H9 (cell line): Measurements from ENCODE around the gene SNRNP25. TPM values are rescaled to one million over a fixed set of nuclear protein-coding genes. Genes with fewer than 3 reads are reported as not detected.
A peak's percentile ranks its signal among the peaks of the same experiment; 100 is the strongest.

Source experiments
- DNase-seq: peaks from one replicate; pipeline ENCODE4 v3.0.0-alpha.2; 2017
- H2AFZ ChIP-seq: one replicate; pipeline ENCODE4 v1.6.1; 2013; ENCODE audit warnings: mild to moderate bottlenecking, low read length, control low read depth, moderate library complexity
- H2AK5ac ChIP-seq: 2 replicates; pipeline ENCODE4 v1.6.1; 2013; ENCODE audit warnings: low read length, control low read depth, mixed read lengths; ENCODE audit not compliant: insufficient read length
- H2BK120ac ChIP-seq: one replicate; pipeline ENCODE4 v1.6.1; 2013; ENCODE audit warnings: low read depth, mild to moderate bottlenecking, low read length, control low read depth, inconsistent platforms; ENCODE audit not compliant: poor library complexity, severe bottlenecking
- H2BK12ac ChIP-seq: 2 replicates; pipeline ENCODE4 v1.6.1; 2013; ENCODE audit warnings: low read length, control low read depth, mixed read lengths, low read depth; ENCODE audit not compliant: insufficient read length
- H2BK15ac ChIP-seq: 2 replicates; pipeline ENCODE4 v1.6.1; 2013; ENCODE audit warnings: low read depth, low read length, control low read depth
- H2BK20ac ChIP-seq: one replicate; pipeline ENCODE4 v1.6.1; 2013; ENCODE audit warnings: low read depth, mild to moderate bottlenecking, low read length, control low read depth, inconsistent platforms; ENCODE audit not compliant: poor library complexity, severe bottlenecking
- H2BK5ac ChIP-seq: 2 replicates; pipeline ENCODE4 v1.6.1; 2013; ENCODE audit warnings: low read length, control low read depth, mixed read lengths; ENCODE audit not compliant: insufficient read length
- H3K14ac ChIP-seq: 2 replicates; pipeline ENCODE4 v1.6.1; 2013; ENCODE audit warnings: low read length, control low read depth; ENCODE audit not compliant: insufficient read depth
- H3K18ac ChIP-seq: 2 replicates; pipeline ENCODE4 v1.6.1; 2013; ENCODE audit warnings: low read depth, mild to moderate bottlenecking, mixed read lengths, low read length, control low read depth; ENCODE audit not compliant: insufficient read length
- H3K23ac ChIP-seq: 2 replicates; pipeline ENCODE4 v1.6.1; 2013; ENCODE audit warnings: low read length, control low read depth, mixed read lengths, low read depth; ENCODE audit not compliant: insufficient read length
- H3K23me2 ChIP-seq: 2 replicates; pipeline ENCODE4 v1.6.1; 2013; ENCODE audit warnings: low read depth, mild to moderate bottlenecking, mixed read lengths, low read length, control low read depth; ENCODE audit not compliant: insufficient read length, poor library complexity, severe bottlenecking
- H3K27ac ChIP-seq: 2 replicates; pipeline ENCODE4 v1.5.1; 2013; ENCODE audit warnings: low read length, control low read depth, mixed read lengths, low read depth; ENCODE audit not compliant: insufficient read length
- H3K27me3 ChIP-seq: 2 replicates; pipeline ENCODE4 v1.6.1; 2013; ENCODE audit warnings: low read length, control low read depth, inconsistent platforms; ENCODE audit not compliant: insufficient read depth
- H3K4ac ChIP-seq: 2 replicates; pipeline ENCODE4 v1.6.1; 2013; ENCODE audit warnings: low read depth, mild to moderate bottlenecking, control low read depth, inconsistent platforms, low read length, moderate library complexity
- H3K4me1 ChIP-seq: 2 replicates; pipeline ENCODE4 v1.6.1; 2013; ENCODE audit warnings: low read length, control low read depth, inconsistent platforms; ENCODE audit not compliant: insufficient read depth
- H3K4me2 ChIP-seq: 2 replicates; pipeline ENCODE4 v1.6.1; 2013; ENCODE audit warnings: low read length, control low read depth, mixed read lengths; ENCODE audit not compliant: insufficient read length, insufficient read depth
- H3K56ac ChIP-seq: 2 replicates; pipeline ENCODE4 v1.6.1; 2013; ENCODE audit warnings: low read depth, mild to moderate bottlenecking, mixed read lengths, low read length, control low read depth; ENCODE audit not compliant: insufficient read length
- H3K79me1 ChIP-seq: 2 replicates; pipeline ENCODE4 v1.6.1; 2013; ENCODE audit warnings: low read depth, mild to moderate bottlenecking, moderate library complexity, low read length, control low read depth, inconsistent platforms; ENCODE audit not compliant: insufficient read depth, poor library complexity, severe bottlenecking
- H3K79me2 ChIP-seq: 2 replicates; pipeline ENCODE4 v1.6.1; 2013; ENCODE audit warnings: low read length, control low read depth, inconsistent platforms; ENCODE audit not compliant: insufficient read depth
- H3K9ac ChIP-seq: 2 replicates; pipeline ENCODE4 v1.6.1; 2013; ENCODE audit warnings: low read length, control low read depth, mixed read lengths; ENCODE audit not compliant: insufficient read length; ENCODE audit errors: extremely low read depth
- H3K9me3 ChIP-seq: one replicate; pipeline ENCODE4 v1.6.1; 2013; ENCODE audit warnings: low read depth, low read length, inconsistent platforms; ENCODE audit not compliant: control insufficient read depth
- H3T11ph ChIP-seq: one replicate; pipeline ENCODE4 v1.6.1; 2013; ENCODE audit warnings: mild to moderate bottlenecking, low read length, control low read depth, inconsistent platforms
- H4K20me1 ChIP-seq: one replicate; pipeline ENCODE4 v1.6.1; 2013; ENCODE audit not compliant: control insufficient read depth, insufficient read length, insufficient read depth
- H4K5ac ChIP-seq: 2 replicates; pipeline ENCODE4 v1.6.1; 2013; ENCODE audit warnings: low read depth, mild to moderate bottlenecking, mixed read lengths, low read length, control low read depth; ENCODE audit not compliant: insufficient read length
- H4K8ac ChIP-seq: replicated peaks from 2 replicates; pipeline ENCODE4 v1.6.1; 2013; ENCODE audit warnings: low read length, control low read depth, mixed read lengths, low read depth; ENCODE audit not compliant: insufficient read length
- H4K91ac ChIP-seq: 2 replicates; pipeline ENCODE4 v1.6.1; 2013; ENCODE audit warnings: low read depth, mild to moderate bottlenecking, moderate library complexity, mixed read lengths, low read length, control low read depth; ENCODE audit not compliant: insufficient read length
- H3K27ac Mint-ChIP-seq, 3 experiments: 2 replicates in 2 of 3; 3 replicates in 1 of 3; pipeline ENCODE4 v1.8.0; 2020 to 2021; ENCODE audit warnings: mixed read lengths in 3 of 3, mild to moderate bottlenecking in 1 of 3, moderate library complexity in 1 of 3
- H3K27me3 Mint-ChIP-seq: 2 replicates; pipeline ENCODE4 v1.8.0; 2021; ENCODE audit warnings: low read depth, mild to moderate bottlenecking, moderate library complexity, mixed read lengths
- H3K36me3 Mint-ChIP-seq, 3 experiments: 2 replicates in 2 of 3; 3 replicates in 1 of 3; pipeline ENCODE4 v1.8.0; 2020 to 2021; ENCODE audit warnings: low read depth in 3 of 3, mixed read lengths in 3 of 3; ENCODE audit not compliant: insufficient read depth in 1 of 3
- H3K4me1 Mint-ChIP-seq, 2 experiments: 2 replicates each; pipeline ENCODE4 v1.8.0; 2020; ENCODE audit warnings: mixed read lengths in 2 of 2
- H3K4me3 Mint-ChIP-seq, 2 experiments: 2 replicates in 1 of 2; 3 replicates in 1 of 2; pipeline ENCODE4 v1.8.0; 2020 to 2021; ENCODE audit warnings: mild to moderate bottlenecking in 2 of 2, mixed read lengths in 2 of 2, moderate library complexity in 1 of 2
- H3K9me3 Mint-ChIP-seq, 2 experiments: 2 replicates in 1 of 2; 3 replicates in 1 of 2; pipeline ENCODE4 v1.8.0; 2020; ENCODE audit warnings: mild to moderate bottlenecking in 2 of 2, mixed read lengths in 2 of 2, moderate library complexity in 1 of 2
- CTCF ChIP-seq: fragments of 200-600 bp; sonication (generic); conservative IDR thresholded peaks from 3 replicates; pipeline ENCODE4 v1.8.0; 2021; ENCODE audit warnings: antibody characterized with exemption, mild to moderate bottlenecking
- WGBS: extraction: QIAGEN DNeasy Blood & Tissue Kit; methylation state at CpG from one replicate; pipeline ENCODE4 v1.1.7; 2013; ENCODE audit warnings: missing lambda C conversion rate, low lambda C conversion rate, mixed read lengths; ENCODE audit not compliant: insufficient read length; ENCODE audit errors: extremely low coverage; 5-methylcytosine and 5-hydroxymethylcytosine counted together
- total RNA-seq: library from RNA; stranded (reverse); gene quantifications from 2 replicates; pipeline ENCODE4 v1.2.1, GENCODE V29; 2021

The SNRNP25 gene
- total RNA-seq, 1 experiment from 2014 or later, result 78.5 TPM

DNA sequence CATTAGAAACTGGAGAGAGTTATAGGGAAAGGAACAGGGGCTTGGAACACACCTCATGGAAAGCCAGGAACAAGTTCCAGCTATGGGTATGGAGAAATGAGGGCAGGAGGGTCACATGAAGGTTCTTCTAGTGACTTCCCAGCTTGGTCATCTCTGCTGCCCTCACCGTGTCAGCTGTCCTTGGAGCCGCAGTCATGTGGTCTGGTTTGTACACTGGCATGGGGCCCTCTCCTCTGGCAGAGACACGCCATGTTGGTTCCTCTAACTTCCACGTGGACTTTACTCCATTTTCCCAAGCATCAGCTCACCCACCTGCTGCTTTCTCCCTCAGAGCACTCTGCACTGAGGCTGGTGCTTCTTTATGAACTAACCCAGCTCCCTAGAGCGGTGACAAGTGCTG is 50.7 kb downstream of the SNRNP25 start:
- H3K23ac ChIP-seq, result no peak overlapping the region
- no peak overlapping the region for H2BK20ac ChIP-seq
- no peak overlapping the region for H3K18ac ChIP-seq
- no peak overlapping the region for H3T11ph ChIP-seq
- no peak overlapping the region for H3K27ac ChIP-seq
- Mint-ChIP-seq H3K4me1 (peaks cover 14 to 18% of the 10 kb centered on the region in 2 experiments), H3K36me3 (peaks cover 2 to 34% (median 9%) of the 10 kb centered on the region in 3 experiments; a peak in 5 of 7 replicates), H3K9me3 (no peaks in the 10 kb centered on the region), H3K27ac (0 out of 7 replicates have a peak overlapping the region, but pooled peaks of 1 of the 3 experiments have one; percentile 14), H3K27me3 (no peaks in the 10 kb centered on the region), H3K4me3 (no peak overlapping the region)
- WGBS, result no CpG with 5 or more reads among the region's 5 CpGs
- no peak overlapping the region for H2BK120ac ChIP-seq
- no peaks in the 10 kb centered on the region for H3K4me1 ChIP-seq
- H2AK5ac ChIP-seq, result no peak overlapping the region
- no peak overlapping the region for H2BK12ac ChIP-seq
- H3K4ac ChIP-seq, result no peak overlapping the region
- no peak overlapping the region for H2AFZ ChIP-seq
- no peak overlapping the region for H4K5ac ChIP-seq
- no peak overlapping the region for H4K8ac ChIP-seq
- no peak for DNase-seq
- no peaks in the 10 kb centered on the region for H4K20me1 ChIP-seq
- no peak overlapping the region for H2BK5ac ChIP-seq
- no peaks in the 10 kb centered on the region for H3K27me3 ChIP-seq
- no peak overlapping the region for H3K4me2 ChIP-seq
- H3K23me2 ChIP-seq, result no peaks in the 10 kb centered on the region
- no peak overlapping the region for H3K14ac ChIP-seq
- H3K9me3 ChIP-seq, result no peaks in the 10 kb centered on the region
- H3K9ac ChIP-seq, result no peak overlapping the region
- no peaks in the 10 kb centered on the region for H3K79me2 ChIP-seq
- no peak for TF ChIP-seq CTCF
- H2BK15ac ChIP-seq, result no peak overlapping the region
- no peaks in the 10 kb centered on the region for H3K79me1 ChIP-seq
- no peak overlapping the region for H3K56ac ChIP-seq
- H4K91ac ChIP-seq, result no peak overlapping the region
